GM23338 (cell line): ENCODE measurements around the gene HSPB8.

Experiments
- EZH2 ChIP-seq: fragments of 200-600 bp; sonication (generic); IDR thresholded peaks from one replicate; pipeline ENCODE4 v1.8.0; 2017; ENCODE audit warnings: antibody characterized with exemption, mild to moderate bottlenecking, low read depth; ENCODE audit not compliant: unreplicated experiment
- POLR2AphosphoS5 ChIP-seq: IDR thresholded peaks from 2 replicates; pipeline ENCODE4 v1.6.1; 2016; ENCODE audit warnings: antibody characterized with exemption, low read depth
- ZNF331 ChIP-seq: fragments of 250-450 bp; sonication (Bioruptor Pico); IDR thresholded peaks from 2 replicates; pipeline ENCODE4 v1.5.0; 2020; ENCODE audit warnings: low read depth, mild to moderate bottlenecking, moderate library complexity
- TF ChIP-seq, protein P1 (sequence below), 2 experiments: fragments of 200-600 bp in 1 of 2; sonication (generic) in 1 of 2; conservative IDR thresholded peaks; 2 replicates each; pipeline versions ENCODE4 v1.5.1 to v1.6.1; 2016 to 2017; ENCODE audit warnings: antibody characterized with exemption in 2 of 2, low read depth in 2 of 2, mild to moderate bottlenecking in 2 of 2, moderate library complexity in 1 of 2
- TF ChIP-seq, protein P2 (sequence below): IDR thresholded peaks from one replicate; pipeline ENCODE4 v1.6.1; 2018; ENCODE audit warnings: antibody characterized with exemption; ENCODE audit not compliant: unreplicated experiment

GRCh38 chr12:119177724-119178380 is 879 bp upstream of the HSPB8 start:
- TF ChIP-seq, protein P1, sequence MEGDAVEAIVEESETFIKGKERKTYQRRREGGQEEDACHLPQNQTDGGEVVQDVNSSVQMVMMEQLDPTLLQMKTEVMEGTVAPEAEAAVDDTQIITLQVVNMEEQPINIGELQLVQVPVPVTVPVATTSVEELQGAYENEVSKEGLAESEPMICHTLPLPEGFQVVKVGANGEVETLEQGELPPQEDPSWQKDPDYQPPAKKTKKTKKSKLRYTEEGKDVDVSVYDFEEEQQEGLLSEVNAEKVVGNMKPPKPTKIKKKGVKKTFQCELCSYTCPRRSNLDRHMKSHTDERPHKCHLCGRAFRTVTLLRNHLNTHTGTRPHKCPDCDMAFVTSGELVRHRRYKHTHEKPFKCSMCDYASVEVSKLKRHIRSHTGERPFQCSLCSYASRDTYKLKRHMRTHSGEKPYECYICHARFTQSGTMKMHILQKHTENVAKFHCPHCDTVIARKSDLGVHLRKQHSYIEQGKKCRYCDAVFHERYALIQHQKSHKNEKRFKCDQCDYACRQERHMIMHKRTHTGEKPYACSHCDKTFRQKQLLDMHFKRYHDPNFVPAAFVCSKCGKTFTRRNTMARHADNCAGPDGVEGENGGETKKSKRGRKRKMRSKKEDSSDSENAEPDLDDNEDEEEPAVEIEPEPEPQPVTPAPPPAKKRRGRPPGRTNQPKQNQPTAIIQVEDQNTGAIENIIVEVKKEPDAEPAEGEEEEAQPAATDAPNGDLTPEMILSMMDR (conservative IDR thresholded peaks at IDR 0.05; ENCODE audit: low read depth in 2 of 2): no peak
- TF ChIP-seq, protein P2, sequence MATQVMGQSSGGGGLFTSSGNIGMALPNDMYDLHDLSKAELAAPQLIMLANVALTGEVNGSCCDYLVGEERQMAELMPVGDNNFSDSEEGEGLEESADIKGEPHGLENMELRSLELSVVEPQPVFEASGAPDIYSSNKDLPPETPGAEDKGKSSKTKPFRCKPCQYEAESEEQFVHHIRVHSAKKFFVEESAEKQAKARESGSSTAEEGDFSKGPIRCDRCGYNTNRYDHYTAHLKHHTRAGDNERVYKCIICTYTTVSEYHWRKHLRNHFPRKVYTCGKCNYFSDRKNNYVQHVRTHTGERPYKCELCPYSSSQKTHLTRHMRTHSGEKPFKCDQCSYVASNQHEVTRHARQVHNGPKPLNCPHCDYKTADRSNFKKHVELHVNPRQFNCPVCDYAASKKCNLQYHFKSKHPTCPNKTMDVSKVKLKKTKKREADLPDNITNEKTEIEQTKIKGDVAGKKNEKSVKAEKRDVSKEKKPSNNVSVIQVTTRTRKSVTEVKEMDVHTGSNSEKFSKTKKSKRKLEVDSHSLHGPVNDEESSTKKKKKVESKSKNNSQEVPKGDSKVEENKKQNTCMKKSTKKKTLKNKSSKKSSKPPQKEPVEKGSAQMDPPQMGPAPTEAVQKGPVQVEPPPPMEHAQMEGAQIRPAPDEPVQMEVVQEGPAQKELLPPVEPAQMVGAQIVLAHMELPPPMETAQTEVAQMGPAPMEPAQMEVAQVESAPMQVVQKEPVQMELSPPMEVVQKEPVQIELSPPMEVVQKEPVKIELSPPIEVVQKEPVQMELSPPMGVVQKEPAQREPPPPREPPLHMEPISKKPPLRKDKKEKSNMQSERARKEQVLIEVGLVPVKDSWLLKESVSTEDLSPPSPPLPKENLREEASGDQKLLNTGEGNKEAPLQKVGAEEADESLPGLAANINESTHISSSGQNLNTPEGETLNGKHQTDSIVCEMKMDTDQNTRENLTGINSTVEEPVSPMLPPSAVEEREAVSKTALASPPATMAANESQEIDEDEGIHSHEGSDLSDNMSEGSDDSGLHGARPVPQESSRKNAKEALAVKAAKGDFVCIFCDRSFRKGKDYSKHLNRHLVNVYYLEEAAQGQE: no peak
- TF ChIP-seq EZH2 (no peak), POLR2AphosphoS5 (no peak), ZNF331 (no peak)
